Measurements from ENCODE around the gene TFR2.
"Not testable (repeated sequence)": the region's sequence is repeated elsewhere in the genome, so short reads cannot be mapped to it uniquely, and the experiment has no call there.

The TFR2 gene

DNA sequence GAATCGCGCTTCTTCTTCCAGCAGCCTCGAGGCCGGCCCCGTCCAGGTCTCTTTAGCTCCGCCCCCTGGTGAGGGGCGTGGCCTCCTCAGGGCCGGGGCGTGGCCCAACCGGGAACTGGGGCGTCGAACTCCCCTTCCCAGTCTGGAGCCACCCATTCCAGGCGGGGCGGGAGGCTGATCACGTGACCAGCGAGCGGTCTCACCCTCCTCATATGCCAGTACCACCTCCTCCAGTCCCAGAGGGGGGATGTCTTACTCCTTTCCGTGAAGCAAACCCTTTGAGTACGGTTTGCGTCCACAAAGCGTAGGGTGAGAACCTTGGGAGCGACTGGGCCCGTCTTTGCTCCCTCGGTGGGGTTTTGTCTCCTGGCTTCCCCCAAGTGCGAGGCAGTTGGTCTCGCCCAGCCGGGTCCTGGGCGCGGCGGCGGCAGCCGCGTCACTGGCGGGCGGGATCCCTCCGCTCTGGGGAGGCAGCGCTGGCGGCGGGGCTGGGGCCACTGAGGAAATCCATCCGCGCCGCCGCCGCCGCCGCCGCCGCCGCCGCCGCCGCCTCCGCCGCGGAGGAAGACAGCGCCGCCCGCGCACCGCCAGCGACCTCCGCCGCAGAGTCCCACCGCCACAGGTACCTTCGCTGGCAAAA is 32.1 kb upstream of the TFR2 start, which contains the start of gene GNB2:
TSS of gene GNB2 (plus strand) at position 439 of the 640 bp plus-strand sequence. CDS start 2,526 bp downstream, outside the sequence.
- Mint-ChIP-seq H3K36me3 (ENCODE audit: low read depth) (peaks cover 9% of the 10 kb centered on the region), H3K9me3 (no peaks in the 10 kb centered on the region), H3K4me3 (peak within 1 kb of the TSS; percentile 88)

DNA sequence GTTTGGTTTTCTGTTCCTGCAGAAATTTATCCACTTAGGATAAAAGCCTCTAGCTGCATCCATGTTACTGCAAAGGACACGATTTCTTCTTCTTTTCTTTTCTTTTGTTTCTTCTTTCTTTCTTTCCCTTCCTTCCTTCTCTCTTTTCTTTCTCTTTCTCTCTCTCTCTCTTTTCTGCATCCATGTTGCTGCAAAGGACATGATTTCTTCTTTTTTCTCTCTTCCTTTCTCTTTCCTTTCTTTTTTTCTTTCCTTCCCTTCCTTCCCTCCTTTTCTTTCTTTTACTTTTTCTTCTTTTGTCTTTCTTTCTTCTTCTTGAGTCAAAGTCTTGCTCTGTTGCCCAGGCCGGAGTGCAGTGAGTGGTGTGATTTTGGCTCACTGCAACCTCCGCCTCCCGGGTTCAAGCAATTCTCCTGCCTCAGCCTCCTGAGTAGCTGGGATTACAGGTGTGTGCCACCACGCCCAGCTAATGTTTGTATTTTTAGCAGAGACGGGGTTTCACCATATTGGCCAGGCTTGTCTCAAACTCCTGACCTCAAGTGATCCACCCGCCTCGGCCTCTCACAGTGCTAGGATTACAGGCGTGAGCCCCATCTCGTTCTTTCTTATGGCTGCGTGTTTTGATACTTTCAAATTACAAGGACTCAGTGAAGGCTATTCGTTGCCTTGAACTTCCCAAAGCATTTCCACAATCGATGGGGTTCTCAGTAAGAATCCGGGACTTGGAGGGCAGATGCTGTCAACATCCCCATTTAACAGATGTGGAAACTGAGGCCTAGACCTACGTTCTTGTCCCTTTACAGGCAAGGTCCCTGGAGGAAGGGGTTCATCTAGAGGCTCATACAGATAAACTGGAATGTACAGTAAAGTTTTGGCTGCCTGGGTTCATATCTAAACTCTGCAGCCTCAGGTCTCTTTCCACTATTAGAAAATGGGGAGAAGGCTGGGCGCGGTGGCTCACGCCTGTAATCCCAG is 30.3 kb upstream of the TFR2 start:
- H3K27ac Mint-ChIP-seq = no peak overlapping the region
- H3K4me3 Mint-ChIP-seq = no peak overlapping the region

More for the DNA sequence above, 32.1 kb upstream of the TFR2 start, which contains the start of gene GNB2:
- DNase-seq = peak; percentile 99
- peak within 1 kb of the TSS; percentile 94 for H3K27ac Mint-ChIP-seq
- H3K4me1 Mint-ChIP-seq = peaks cover 20% of the 10 kb centered on the region
- no peaks in the 10 kb centered on the region for H3K27me3 Mint-ChIP-seq
- ATAC-seq = peak; percentile 71

DNA sequence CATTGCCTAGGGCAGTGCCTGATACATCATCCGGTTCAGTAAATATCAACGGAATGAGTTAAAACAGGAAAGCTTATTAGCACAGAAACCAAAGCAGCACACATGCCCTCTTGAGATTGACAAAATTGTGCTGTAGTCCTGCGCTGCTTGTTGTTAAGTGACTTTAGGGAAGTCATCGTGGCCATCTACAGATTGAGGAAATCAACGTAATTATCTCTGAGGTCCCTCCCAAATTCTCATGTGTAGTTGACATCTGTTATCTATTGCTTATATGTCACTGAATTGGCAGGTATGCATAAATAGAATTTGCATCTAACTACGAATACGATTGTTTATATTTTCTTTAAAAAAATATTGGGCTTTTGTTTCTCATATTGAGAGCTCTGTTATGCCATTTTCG is 28.7 kb upstream of the TFR2 start:
- ATAC-seq (no peak), DNase-seq (no peak)
- H3K4me3 Mint-ChIP-seq = no peak overlapping the region
- no peak overlapping the region for H3K27ac Mint-ChIP-seq
- H3K36me3 Mint-ChIP-seq (ENCODE audit: low read depth) = no peaks in the 10 kb centered on the region
- no peaks in the 10 kb centered on the region for H3K27me3 Mint-ChIP-seq
- peaks cover 9% of the 10 kb centered on the region for H3K4me1 Mint-ChIP-seq
- H3K9me3 Mint-ChIP-seq = no peaks in the 10 kb centered on the region

More for the DNA sequence above, 30.3 kb upstream of the TFR2 start:
- H3K36me3 Mint-ChIP-seq (ENCODE audit: low read depth) = peaks cover 2% of the 10 kb centered on the region
- ATAC-seq (no peak), DNase-seq (no peak)
- no peaks in the 10 kb centered on the region for H3K27me3 Mint-ChIP-seq
- H3K9me3 Mint-ChIP-seq = no peaks in the 10 kb centered on the region
- peaks cover 13% of the 10 kb centered on the region for H3K4me1 Mint-ChIP-seq

DNA sequence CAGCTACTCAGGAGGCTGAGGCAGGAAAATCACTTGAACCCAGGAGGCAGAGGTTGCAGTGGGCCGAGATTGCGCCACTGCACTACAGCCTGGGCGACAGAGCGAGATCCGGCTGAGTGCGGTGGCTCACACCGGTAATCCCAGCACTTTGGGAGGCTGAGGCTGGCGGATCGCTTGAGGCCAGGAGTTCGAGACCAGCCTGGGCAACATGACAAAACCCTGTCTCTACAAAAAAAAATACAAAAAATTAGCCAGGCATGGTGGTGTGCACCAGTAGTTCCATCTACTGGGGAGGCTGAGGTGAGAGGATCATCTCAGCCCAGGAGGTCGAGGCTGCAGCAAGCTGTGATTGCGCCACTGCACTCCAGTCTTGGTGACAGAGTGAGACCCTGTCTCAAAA is 27.8 kb upstream of the TFR2 start:
- not testable (repeated sequence) for H3K27me3 Mint-ChIP-seq; H3K27ac Mint-ChIP-seq; ATAC-seq; H3K9me3 Mint-ChIP-seq; DNase-seq; H3K4me1 Mint-ChIP-seq; H3K36me3 Mint-ChIP-seq (ENCODE audit: low read depth); H3K4me3 Mint-ChIP-seq

DNA sequence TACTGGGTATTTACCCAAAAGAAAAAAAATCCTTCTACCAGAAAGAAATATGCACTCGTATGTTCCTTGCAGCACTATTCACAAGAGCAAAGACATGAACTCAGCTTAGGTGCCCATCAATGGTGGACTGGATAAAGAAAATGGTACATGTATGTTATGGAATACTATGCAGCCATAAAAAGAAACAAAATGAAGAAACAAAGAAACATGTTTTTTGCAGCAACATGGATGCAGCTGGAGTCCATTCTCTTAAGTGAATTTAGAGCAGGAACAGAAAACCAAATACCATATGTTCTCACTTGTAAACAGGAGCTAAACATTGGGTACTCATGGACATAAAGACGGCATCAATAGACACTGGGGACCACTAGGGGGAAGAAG is 26.7 kb upstream of the TFR2 start:
- no peak overlapping the region for H3K27ac Mint-ChIP-seq
- ATAC-seq (no peak), DNase-seq (no peak)
- no peaks in the 10 kb centered on the region for H3K27me3 Mint-ChIP-seq
- peaks cover 6% of the 10 kb centered on the region for H3K4me1 Mint-ChIP-seq
- no peak overlapping the region for H3K4me3 Mint-ChIP-seq
- no peaks in the 10 kb centered on the region for H3K9me3 Mint-ChIP-seq
- H3K36me3 Mint-ChIP-seq (ENCODE audit: low read depth) = no peaks in the 10 kb centered on the region

DNA sequence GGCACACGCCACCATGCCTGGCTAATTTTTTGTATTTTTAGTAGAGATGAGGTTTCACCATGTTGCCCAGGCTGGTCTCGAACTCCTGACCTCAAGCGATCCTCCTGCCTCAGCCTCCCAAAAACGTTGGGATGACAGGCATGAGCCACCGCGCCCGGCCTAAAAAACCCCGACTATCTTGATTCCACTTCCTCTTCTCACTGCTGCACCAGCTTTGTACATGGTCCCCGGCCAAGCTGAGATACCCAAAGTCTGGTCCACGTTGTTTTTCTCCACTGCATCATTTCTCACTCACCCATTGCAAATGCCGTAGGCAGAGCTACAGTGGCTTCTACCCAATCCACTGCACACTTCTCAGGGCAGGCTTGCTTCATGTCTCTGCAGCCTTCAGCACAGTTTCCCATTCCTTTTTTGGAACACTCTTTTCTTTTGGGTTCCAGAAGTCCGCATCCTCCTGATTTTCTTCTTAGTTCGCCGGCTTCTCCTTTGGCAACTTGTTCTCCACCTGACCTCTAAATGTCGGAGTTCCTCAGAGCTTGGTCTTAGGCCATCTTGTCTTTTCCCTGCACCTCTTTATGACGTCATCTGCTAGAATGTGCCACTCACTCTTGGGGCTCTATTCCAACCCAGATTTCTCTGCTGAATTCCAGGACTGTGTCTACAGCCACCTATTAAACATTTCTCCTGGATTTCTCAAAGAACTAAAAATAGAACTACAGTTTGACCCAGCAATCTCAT is 26.1 kb upstream of the TFR2 start:
- DNase-seq (no peak), ATAC-seq (no peak)
- Mint-ChIP-seq H3K27me3 (no peaks in the 10 kb centered on the region), H3K4me3 (no peak overlapping the region), H3K36me3 (ENCODE audit: low read depth) (no peaks in the 10 kb centered on the region), H3K27ac (no peak overlapping the region), H3K9me3 (no peaks in the 10 kb centered on the region), H3K4me1 (peaks cover under 1% of the 10 kb centered on the region)

DNA sequence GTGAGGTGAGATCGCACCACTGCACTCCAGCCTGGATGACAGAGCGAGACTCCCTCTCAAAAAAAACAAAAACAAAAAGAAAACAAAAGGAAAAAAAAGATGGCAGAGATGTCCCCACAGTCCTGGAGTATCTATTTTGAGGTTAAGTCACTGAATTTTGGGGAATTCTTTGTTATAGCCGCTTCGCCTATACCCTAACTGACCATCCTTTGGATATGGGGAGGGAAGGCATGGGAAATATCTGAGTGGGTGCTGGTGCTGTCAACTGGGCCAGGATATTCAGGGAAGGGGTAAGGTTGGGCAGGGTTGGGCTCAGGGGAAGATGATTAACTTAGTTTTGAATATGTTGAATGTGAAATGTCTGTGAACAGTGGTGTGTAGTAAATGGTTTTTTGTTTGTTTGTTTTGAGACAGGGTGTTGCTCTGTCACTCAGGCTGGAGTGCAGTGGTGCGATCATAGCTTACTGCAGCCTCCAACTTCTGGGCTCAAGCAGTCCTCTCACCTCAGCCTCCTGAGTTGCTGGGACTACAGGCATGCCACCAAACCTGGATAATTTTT is 23.9 kb upstream of the TFR2 start:
- Mint-ChIP-seq H3K27me3 (peaks cover 3% of the 10 kb centered on the region), H3K36me3 (ENCODE audit: low read depth) (no peaks in the 10 kb centered on the region), H3K4me1 (no peaks in the 10 kb centered on the region), H3K27ac (no peak overlapping the region), H3K4me3 (no peak overlapping the region), H3K9me3 (no peaks in the 10 kb centered on the region)
- DNase-seq = no peak
- ATAC-seq = no peak

DNA sequence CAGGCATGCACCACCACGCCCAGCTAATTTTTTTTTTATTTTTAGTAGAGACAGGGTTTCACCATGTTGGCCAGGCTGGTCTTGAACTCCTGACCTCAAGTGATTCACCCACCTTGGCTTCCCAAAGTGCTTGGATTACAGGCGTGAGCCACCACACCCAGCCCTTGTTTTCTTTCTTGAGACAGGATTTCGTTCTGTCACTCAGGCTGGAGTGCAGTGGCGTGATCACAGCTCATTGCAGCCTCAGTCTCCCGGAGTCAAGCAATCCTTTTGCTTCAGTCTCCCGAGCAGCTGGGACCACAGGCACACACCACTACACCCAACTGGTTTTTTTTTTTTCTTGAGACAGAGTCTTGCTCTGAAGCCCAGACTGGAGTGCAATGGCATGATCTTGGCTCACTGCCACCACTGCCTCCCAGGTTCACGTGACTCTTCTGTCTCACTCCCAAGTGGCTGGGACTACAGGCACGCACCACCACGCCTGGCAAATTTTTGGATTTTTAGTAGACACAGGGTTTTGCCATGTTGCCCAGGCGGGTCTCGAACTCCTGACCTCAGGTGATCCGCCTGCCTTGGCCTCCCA is 20.9 kb upstream of the TFR2 start:
- H3K27ac Mint-ChIP-seq; H3K4me3 Mint-ChIP-seq; ATAC-seq; DNase-seq; H3K9me3 Mint-ChIP-seq; H3K4me1 Mint-ChIP-seq; H3K36me3 Mint-ChIP-seq (ENCODE audit: low read depth): not testable (repeated sequence)
- peaks cover 21% of the 10 kb centered on the region for H3K27me3 Mint-ChIP-seq

DNA sequence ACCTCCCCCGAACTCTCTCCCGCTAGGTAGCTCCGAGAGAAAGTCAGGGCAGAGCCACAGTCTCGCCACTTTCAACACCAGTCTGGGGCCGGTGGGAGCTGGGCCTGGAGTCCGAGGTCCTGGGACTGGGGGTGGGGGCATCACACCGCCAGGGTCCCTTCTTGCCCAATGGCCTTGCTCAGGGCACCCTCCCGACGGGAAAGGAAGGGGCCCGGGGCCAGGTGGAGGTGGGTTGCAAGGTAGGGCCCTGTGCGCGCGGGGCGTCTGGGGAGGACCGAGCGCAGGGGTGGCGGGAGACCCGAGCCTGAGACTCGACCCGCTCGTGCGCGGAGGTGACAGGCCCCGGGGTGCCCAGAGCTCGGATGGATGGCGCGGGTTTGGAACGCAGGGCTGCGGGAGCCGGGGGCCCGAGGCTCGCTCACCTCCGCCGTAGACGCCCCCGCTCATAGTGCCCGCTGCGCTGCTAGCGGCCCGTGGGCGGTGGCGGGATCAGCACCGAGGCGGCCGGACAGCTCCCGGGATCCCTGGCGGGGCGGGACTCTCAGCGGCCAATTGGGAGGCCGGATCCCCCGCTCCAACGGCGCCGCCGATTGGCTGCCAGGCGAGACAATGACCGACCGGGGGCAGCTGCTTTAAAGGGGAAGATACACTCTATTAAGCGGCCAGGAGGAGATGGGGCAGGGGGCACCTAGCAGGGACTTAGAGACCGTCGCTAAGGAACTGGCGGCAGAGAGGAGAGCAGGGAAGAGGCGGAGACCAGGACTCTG is 14.7 kb upstream of the TFR2 start, which contains the start of gene ACTL6B:
TSS of gene ACTL6B (minus strand) at position 541 of the 767 bp plus-strand sequence. CDS start at position 447, 94 bp downstream.
- Mint-ChIP-seq H3K4me1 (no peaks in the 10 kb centered on the region), H3K27ac (no peak within 1 kb of the TSS), H3K27me3 (peaks cover 49% of the 10 kb centered on the region), H3K36me3 (ENCODE audit: low read depth) (no peaks in the 10 kb centered on the region), H3K9me3 (no peaks in the 10 kb centered on the region), H3K4me3 (no peak within 1 kb of the TSS)
- ATAC-seq (peak; percentile 43), DNase-seq (peak; percentile 68)

DNA sequence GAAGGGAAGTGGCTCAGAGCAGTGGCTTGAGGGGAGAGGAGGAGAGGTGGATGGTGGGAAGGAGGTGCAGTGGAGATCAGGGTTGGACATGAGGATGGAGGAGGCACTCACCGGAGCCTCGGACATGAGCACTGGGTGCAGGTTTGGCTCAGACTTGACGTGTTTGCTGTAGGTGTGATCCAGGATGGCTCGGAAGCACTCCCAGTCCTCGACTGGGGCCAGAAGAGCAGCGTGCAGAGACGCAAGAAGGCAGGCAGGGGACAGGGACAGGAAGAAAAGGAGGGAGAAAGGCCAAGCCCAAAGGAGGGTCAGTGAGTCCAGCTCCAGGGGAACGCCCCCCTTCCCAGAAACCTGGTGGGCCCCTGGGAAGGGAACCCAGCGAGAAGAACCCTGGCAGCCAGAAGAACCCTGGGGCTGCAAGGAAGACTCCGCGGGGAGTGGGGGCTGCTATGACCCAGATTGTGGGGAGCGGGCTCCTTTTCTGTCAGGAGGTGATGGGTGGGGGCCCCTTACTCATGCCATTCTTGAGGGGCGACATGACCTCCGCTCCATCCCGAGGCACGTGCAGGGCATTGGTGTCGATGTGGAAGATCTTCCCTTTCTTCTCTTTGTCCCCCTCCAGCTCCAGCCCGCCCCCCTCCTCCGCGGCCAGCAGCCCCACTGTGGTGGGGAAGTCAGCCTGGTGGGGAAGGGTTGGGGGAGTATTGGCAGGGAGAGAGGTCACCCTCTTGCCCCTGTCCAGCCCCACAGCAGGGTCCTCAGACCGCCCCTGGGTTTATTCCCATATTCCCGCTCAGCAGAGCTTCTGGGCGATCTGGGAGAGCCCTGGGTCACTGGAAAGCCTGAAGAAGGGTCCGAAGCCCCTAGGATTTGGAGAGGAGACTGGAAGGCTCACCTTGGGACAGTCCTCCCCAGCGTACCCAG is 13.8 kb upstream of the TFR2 start:
- H3K4me1 Mint-ChIP-seq = no peaks in the 10 kb centered on the region
- DNase-seq (no peak), ATAC-seq (no peak)
- H3K27ac Mint-ChIP-seq = no peak overlapping the region
- H3K27me3 Mint-ChIP-seq = peaks cover 51% of the 10 kb centered on the region
- no peaks in the 10 kb centered on the region for H3K9me3 Mint-ChIP-seq
- H3K36me3 Mint-ChIP-seq (ENCODE audit: low read depth) = no peaks in the 10 kb centered on the region
- H3K4me3 Mint-ChIP-seq = no peak overlapping the region

DNA sequence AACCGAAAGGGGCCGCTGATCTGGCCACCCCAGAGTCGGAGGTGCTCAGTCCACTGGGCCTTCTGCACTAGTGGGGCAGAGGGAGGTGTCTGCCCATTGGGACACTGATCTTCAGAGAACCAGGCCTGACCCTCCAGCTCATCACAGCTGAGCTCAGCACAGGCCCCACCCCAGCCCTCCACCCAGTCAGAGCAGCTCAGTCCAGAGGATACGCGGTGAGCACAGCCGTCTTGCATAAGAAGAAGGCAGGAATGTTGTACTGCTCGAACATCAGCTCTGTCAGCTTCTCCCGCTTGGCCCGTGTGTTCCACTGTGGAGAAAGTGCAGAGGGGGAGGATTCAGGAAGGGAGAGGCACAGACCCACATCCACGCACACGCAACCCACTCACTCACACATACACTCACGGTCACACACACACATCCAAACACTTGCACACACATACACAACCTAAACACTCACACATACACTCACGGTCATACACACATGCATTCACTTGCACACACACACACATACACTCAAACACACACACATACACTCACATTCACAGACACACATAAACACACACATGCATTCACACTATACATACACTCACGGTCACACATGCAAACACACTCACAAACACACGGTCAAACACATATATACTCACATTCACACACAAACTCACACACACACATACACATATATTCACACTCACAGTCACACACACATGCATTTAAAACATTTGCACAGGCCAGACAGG is 8.6 kb upstream of the TFR2 start:
- H3K27me3 Mint-ChIP-seq = peaks cover 26% of the 10 kb centered on the region
- no peaks in the 10 kb centered on the region for H3K9me3 Mint-ChIP-seq
- no peak overlapping the region for H3K4me3 Mint-ChIP-seq
- no peaks in the 10 kb centered on the region for H3K36me3 Mint-ChIP-seq (ENCODE audit: low read depth)
- no peaks in the 10 kb centered on the region for H3K4me1 Mint-ChIP-seq
- H3K27ac Mint-ChIP-seq = no peak overlapping the region
- ATAC-seq (no peak), DNase-seq (no peak)

DNA sequence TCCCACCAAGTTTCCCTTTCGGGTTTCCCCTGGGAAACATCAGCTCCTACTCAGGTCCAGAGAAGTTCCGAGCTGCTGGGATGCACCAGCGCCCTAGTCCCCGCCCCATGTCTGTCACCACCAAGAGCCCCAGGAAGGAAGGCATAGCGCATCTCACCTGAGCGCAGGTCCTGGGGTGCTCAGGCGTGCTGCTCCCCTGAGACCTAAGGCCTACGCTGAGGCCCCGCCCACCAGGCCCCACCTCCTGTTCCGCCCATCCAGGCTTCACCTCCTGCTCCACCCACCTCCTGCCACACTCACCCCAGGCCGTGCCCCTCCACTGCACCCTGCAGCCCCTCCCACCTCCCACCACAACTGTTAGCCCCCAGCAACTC is 1.2 kb upstream of the TFR2 start:
- Mint-ChIP-seq H3K27ac (no peak overlapping the region), H3K36me3 (ENCODE audit: low read depth) (no peaks in the 10 kb centered on the region), H3K27me3 (peaks cover 5% of the 10 kb centered on the region), H3K4me1 (no peaks in the 10 kb centered on the region), H3K4me3 (no peak overlapping the region), H3K9me3 (no peaks in the 10 kb centered on the region)
- peak; percentile 59 for ATAC-seq
- peak; percentile 39 for DNase-seq
